C4-2B (cell line): ENCODE measurements around the gene MYOZ1.

ENCODE experiments used
- ZFX ChIP-seq: fragments of 450-650 bp; IDR thresholded peaks from 2 replicates; pipeline ENCODE4 v1.6.1; 2017
- TF ChIP-seq, protein P1 (sequence below): fragments of 450-650 bp; conservative IDR thresholded peaks from 2 replicates; pipeline ENCODE4 v1.5.1; 2017; ENCODE audit warnings: mild to moderate bottlenecking

DNA sequence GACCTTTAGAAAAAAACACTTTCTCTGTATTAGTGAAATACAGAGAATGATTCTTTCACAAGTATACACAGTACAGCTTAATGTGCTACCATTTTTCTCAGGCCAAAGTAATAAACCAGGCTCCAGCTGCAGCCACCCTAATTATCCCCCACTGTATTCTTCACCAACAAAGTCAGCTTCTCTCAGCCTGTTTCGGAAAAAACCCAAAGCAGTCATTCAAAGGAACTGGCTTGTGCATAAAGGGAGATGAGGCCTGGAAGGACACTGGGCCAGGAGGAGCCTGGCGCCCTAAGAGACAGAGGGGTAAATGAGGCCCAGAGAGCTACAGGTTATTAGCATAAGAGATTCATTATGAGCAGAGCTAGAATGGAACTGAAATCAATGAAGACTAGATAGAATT lies 59.4 kb downstream of the MYOZ1 start:
- TF ChIP-seq, protein P1, sequence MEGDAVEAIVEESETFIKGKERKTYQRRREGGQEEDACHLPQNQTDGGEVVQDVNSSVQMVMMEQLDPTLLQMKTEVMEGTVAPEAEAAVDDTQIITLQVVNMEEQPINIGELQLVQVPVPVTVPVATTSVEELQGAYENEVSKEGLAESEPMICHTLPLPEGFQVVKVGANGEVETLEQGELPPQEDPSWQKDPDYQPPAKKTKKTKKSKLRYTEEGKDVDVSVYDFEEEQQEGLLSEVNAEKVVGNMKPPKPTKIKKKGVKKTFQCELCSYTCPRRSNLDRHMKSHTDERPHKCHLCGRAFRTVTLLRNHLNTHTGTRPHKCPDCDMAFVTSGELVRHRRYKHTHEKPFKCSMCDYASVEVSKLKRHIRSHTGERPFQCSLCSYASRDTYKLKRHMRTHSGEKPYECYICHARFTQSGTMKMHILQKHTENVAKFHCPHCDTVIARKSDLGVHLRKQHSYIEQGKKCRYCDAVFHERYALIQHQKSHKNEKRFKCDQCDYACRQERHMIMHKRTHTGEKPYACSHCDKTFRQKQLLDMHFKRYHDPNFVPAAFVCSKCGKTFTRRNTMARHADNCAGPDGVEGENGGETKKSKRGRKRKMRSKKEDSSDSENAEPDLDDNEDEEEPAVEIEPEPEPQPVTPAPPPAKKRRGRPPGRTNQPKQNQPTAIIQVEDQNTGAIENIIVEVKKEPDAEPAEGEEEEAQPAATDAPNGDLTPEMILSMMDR, result no peak
- no peak for TF ChIP-seq ZFX
